Stomach (tissue), 4 donors: Measurements from ENCODE around the gene P2RY8.
"Not testable (repeated sequence)": the region's sequence is repeated elsewhere in the genome, so short reads cannot be mapped to it uniquely, and the experiment has no call there.

Experiments
- EP300 ChIP-seq: sonication (generic); formaldehyde crosslinking; IDR thresholded peaks from one replicate; pipeline ENCODE4 v1.6.1; 2017; ENCODE audit warnings: antibody characterized with exemption
- POLR2A ChIP-seq, 4 donors: fragments of 450-650 bp; IDR thresholded peaks; one replicate each; pipeline ENCODE4 v1.6.1; 2016; ENCODE audit warnings: antibody characterized with exemption in 4 of 4, control low read depth in 2 of 4, mild to moderate bottlenecking in 1 of 4, moderate library complexity in 1 of 4
- POLR2AphosphoS5 ChIP-seq, 3 donors: sonication (generic); formaldehyde crosslinking; IDR thresholded peaks; one replicate each; pipeline ENCODE4 v1.6.1; 2016; ENCODE audit warnings: antibody characterized with exemption in 3 of 3
- TF ChIP-seq, protein P1 (sequence below), 7 experiments: fragments of 450-650 bp in 4 of 7; fragments of 200-600 bp in 3 of 7; sonication (generic) in 3 of 7; IDR thresholded peaks; one replicate each; pipeline ENCODE4 v1.5.1; 2016 to 2019; ENCODE audit warnings: antibody characterized with exemption in 7 of 7, control low read depth in 2 of 7, mild to moderate bottlenecking in 1 of 7

DNA sequence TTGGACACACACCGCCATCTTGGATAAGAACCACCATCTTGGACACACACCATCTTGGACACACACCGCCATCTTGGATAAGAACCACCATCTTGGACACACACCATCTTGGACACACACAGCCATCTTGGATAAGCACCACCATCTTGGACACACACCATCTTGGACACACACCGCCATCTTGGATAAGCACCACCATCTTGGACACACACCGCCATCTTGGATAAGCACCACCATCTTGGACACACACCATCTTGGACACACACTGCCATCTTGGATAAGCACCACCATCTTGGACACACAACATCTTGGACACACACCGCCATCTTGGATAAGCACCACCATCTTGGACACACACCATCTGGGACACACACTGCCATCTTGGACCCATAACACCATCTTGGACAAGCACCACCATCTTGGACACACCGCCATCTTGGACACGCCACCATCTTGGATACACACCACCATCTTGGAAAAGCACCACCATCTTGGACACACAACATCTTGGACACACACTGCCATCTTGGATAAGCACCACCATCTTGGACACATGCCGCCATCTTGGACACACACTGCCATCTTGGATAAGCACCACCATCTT lies 88.9 kb downstream of the P2RY8 start:
- TF ChIP-seq, protein P1, sequence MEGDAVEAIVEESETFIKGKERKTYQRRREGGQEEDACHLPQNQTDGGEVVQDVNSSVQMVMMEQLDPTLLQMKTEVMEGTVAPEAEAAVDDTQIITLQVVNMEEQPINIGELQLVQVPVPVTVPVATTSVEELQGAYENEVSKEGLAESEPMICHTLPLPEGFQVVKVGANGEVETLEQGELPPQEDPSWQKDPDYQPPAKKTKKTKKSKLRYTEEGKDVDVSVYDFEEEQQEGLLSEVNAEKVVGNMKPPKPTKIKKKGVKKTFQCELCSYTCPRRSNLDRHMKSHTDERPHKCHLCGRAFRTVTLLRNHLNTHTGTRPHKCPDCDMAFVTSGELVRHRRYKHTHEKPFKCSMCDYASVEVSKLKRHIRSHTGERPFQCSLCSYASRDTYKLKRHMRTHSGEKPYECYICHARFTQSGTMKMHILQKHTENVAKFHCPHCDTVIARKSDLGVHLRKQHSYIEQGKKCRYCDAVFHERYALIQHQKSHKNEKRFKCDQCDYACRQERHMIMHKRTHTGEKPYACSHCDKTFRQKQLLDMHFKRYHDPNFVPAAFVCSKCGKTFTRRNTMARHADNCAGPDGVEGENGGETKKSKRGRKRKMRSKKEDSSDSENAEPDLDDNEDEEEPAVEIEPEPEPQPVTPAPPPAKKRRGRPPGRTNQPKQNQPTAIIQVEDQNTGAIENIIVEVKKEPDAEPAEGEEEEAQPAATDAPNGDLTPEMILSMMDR (IDR thresholded peaks at IDR 0.05) = not testable (repeated sequence)
- TF ChIP-seq POLR2AphosphoS5 (IDR thresholded peaks at IDR 0.05); EP300; POLR2A (IDR thresholded peaks at IDR 0.05): not testable (repeated sequence)
